Ammon's horn (tissue), 1 donor: ENCODE measurements around the gene ZNF415.
"Not testable (repeated sequence)": the region's sequence is repeated elsewhere in the genome, so short reads cannot be mapped to it uniquely, and the experiment has no call there.

Experiments used
- DNase-seq: peaks from one replicate; pipeline ENCODE4 v3.0.0-alpha.2; 2016; ENCODE audit warnings: low spot score

The ZNF415 gene

GRCh38 chr19:53132141-53132991, at the start of gene ZNF415:
ZNF415 (minus strand) TSS chr19:53132910; CDS start chr19:53122676, 10,234 bp downstream.
- DNase-seq = peak; percentile 87

DNA sequence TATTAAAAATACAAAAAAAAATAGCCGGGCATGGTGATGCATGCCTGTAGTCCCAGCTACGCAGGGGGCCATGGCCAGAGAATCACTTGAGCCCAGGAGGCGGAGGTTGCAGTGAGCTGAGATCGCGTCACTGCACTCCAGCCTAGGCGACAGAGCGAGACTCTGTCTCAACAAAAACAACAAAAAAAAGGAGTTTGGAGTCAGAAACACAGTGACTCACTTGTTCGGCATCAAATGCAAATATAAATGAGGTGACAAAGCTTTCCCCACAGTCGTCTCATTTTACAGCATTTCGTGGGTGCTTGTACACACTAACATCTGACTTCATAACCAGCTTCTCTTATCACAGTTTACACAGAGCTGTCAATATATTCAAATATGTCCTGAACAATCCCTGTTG, 49.5 kb upstream of the ZNF415 start:
- DNase-seq = no peak

DNA sequence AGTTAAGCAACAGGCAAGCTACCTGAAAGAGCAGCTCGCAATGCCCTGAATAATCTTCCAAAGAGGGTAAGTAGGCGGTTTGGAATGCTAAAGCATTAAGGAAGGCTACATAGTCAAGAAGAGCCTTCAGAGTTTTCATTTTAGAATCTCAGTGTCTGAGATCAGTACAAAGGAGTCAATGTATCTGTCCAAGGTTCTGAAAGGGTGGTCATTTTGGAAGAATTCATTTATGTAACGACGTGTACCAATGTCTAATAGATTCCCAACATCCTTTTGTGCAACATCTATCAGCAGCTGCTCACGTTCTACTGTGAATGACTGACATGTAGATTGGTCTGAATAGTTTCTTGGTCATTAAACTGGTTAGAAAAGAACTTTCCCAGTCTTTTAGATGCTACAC, 45.3 kb upstream of the ZNF415 start:
- no peak for DNase-seq

GRCh38 chr19:53172889-53173288, 40.2 kb upstream of the ZNF415 start:
- no peak for DNase-seq

- DNase-seq = no peak
These were observed 33.0 kb upstream of the ZNF415 start for GRCh38 chr19:53165691-53166091.

GRCh38 chr19:53161123-53161522, 28.4 kb upstream of the ZNF415 start:
- DNase-seq = no peak

DNA sequence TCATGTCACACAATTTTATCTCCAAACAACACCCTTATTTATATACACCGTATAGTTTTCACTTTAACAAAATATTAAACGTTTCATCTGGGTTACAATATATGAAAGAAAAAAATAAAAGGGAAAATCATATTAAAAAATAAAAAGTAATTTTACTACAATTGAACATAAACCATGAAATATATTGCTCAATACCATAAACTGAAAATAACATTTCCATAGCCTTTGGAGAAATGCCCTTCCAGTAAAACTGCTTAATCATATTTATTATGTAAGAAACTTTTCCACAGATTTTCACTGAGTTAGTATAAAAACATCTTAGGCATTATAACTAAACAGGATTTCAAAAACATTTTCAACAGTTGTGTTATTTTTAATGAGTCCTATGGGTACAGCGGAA, 27.6 kb upstream of the ZNF415 start:
- DNase-seq = no peak

DNA sequence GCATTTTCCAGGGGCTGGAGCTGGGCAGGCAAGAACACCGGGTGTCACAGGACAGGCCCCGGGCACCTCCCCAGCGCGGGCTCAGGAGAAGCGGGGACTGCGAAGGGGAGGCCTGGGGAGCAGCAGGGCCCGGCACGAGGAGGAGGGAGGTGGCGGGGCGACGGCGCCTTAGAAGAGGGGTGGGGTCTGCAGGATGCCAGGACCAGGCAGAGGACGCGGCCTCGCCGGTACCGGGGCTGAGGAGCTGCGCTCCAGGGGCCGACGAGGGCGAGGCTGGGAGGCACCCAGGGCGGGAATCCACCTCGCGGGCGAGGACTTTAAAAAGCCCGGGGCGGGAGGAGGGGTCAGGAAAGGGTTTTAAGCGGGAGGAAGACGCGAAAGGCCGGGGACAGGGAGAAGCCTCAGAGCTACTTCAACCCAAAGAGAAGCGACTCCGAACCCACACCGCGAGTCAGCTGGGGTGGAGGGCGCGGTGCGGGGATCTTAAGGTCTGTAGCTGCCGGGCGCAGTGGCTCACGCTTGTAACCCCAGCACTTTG, 25.5 kb upstream of the ZNF415 start:
- peak; percentile 6 for DNase-seq

DNA sequence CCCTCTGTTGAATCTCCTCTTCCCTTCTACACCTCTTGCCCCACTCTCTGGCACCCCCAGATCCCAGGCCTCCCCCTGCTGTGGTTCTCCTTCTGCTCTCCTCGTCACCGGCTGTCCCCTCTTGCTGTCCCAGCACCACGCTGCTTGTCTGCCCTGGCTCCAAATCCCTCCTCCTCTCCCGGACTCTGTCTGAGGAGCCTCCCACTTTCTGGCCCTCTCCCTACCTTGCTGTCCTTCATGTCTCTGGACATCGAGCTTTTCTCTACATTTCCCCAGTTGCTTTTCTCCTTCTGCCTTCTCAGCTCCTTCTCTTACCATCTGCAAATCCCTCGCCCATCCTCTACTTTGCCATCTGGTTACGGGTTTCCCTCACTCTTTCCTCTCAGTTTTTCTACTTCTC, 24.9 kb upstream of the ZNF415 start:
- DNase-seq = peak; percentile 8

GRCh38 chr19:53156850-53157249, 24.1 kb upstream of the ZNF415 start:
- no peak for DNase-seq

DNA sequence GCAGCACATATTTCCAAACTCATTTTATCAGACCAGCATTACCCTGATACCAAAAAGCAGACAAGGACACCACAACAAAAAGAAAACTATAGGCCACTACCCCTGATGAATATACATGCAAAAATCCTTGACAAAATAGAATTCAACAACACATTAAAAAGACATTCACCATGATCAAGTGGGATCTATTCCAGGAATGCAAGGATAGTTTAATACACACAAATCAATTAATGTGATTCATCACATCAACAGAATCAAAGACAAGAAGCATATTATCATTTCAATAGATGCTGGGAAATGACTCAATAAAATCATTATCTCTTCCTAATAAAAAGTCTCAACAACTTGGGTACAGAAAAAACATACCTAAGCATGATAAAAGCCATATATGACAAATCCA, 14.9 kb upstream of the ZNF415 start:
- DNase-seq = no peak

DNA sequence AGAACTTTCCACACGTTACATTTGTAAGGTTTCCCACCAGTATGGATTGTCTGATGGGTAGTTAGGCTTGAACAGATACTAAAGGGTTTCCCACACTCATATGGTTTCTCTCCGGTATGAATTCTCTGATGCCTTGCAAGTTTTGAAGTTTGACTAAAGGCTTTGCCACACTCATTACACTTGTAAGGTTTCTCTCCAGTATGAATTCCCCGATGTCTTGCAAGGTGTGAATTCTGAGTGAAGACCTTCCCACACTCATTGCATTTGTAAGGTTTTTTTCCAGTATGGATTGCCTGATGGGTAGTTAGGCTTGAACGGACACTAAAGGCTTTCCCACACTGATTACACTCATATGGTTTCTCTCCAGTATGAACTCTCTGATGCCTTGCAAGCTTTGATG, 7.6 kb upstream of the ZNF415 start:
- no peak for DNase-seq

GRCh38 chr19:53136432-53136831, 3.7 kb upstream of the ZNF415 start:
- no peak for DNase-seq

DNA sequence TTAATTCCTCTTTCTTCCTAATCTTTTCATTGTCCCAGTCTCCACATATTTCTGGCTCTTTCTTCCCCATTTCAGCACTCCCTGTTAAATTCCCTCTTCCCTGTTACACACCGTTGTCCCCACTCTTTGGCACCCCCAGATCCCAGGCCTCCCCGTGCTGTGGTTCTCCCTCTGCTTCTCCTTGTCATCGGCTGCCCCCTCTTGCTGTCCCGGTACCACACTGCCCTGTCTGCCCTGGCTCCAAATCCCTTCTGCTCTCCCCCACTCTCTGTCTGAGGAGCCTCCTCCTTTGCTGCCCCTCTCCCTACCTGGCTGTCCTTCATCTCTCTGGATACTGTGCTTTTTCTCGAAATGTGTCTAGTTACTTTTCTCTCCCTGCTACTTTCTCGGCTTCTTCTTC, 983 bp downstream of the ZNF415 start:
- DNase-seq = peak; percentile 70

DNA sequence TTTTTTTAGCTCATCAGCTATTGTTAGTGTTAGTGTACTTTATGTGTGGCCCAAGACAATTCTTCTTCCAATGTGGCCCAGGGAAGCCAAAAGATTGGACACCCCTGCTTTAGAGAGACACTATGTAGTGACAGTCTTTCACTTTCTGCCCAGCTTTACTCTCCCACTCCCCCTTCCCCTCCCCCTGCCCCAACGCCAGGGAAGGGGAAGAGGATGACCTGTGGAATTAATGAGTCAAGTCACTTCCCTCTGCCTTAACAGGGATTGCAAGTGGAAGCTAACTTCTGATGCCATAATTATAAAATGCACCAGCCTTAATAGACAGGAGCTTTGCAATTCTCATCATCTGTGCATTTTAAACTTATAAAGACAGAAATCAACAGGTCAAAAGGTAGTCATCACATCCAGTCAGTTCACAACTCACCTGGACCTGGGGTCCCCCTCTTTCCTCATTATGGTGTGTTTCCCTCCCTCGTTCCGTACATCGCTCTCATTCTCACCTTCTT, 1.6 kb downstream of the ZNF415 start:
- no peak for DNase-seq

DNA sequence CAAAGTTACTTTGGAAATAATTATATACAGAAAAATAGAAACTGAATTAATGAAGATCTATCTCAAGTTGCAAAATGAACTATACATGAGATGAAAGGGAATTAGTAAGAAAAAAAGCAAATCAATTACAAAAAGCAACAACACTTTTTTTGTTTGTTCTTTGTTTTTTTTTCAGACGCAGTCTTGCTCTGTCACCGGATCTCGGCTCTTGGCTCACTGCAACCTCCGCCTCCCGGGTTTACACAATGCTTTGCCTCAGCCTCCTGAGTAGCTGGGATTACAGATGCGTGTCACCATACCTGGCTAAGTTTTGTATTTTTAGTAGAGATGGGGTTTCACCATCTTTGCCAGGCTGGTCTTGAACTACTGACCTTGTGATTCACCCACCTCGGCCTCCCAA, 2.2 kb downstream of the ZNF415 start:
- peak; percentile 52 for DNase-seq

GRCh38 chr19:53126733-53127526, 5.8 kb downstream of the ZNF415 start:
- DNase-seq = not testable (repeated sequence)

DNA sequence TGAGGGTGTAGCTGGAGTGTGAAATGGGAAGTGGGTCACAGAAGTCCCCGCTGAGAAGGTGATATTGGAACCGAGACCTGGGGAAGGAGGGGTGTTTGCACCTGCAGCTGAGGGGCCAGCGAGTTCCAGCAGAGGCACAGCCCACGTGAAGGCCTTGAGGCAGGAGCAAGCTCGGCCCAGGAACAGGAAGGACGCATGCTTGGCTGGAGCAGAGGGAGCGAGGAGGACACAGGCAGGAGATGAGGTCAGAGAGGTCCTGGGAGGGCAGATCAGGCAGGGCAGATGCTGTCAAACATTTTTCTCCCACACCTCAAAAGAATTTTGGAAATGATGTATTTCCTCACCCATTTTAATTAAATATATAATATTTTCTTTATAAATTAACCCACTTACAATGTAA, 9.3 kb downstream of the ZNF415 start:
- no peak for DNase-seq

GRCh38 chr19:53112286-53112685, 20.4 kb downstream of the ZNF415 start:
- peak; percentile 45 for DNase-seq

DNA sequence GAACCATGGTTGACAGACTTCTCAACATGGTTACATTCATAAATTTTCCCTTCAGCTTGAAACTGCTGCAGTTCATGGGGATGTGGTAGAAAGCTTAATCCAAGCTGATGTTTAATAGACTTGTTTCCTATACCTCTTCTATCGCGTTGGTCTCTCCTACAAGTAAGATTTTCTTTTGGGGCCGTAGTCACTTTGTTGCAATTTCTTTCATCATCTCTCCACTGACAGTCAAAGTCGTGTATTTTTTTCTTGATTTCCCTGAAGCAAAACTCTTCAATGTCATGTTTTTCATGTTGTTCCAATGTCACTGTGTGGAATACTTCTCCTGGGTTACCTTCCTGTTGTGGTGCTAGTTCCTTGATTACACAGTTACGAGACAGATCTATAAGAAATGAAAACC, 23.2 kb downstream of the ZNF415 start:
- no peak for DNase-seq

DNA sequence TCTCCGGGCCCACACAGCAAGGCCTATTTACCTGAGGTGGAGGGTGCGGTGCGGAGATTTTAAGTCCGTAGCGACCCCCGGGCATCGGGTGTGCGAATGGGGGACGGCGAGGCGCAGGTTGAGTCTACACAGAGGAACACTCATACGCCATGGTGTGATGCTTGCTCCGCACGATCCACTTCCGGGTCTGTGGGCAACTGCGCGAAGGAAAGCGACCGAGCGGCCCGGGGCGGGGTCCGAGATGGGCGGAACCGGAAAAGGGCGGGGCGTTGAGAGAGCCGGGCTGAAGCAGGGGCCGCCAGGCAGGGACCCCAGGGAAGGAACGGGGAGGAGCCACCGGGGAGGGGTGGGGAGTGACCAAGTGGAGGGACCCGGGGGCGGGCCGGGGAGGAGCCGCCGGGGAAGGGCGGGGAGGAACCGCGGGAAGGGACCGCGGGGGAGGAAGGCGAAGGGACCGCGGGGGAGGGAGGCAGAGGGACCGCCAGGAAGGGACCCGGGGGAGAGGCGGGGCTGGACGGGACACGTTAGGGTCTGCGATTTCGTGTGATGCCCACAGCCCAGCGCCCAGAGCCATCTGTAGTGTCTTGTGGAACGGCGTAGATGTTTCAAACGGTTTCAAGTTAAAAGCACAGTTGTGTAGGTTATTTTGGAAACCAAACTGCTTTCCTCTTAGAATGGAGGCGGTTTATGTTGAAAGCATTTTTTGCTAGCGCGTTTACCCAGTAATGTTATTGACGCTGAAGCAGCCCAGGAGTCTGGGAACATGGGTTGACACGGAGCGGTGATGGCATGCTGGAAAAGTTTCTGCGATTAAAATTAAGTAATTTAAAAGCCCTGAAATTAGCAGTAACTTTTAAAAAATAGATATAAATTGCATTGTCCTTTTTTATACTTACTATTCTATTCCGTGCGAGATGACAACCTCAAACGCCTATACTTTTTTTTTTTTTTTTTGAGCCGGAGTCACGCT, 29.2 kb downstream of the ZNF415 start, which contains the start of gene ZNF160:
ZNF160 (minus strand) TSS at position 189 of the 970 bp plus-strand sequence. CDS start 17,146 bp downstream, outside the sequence.
- peak; percentile 98 for DNase-seq
